SK-N-MC (cell line): ENCODE results near the gene ARID1B.

ENCODE experiments used
- EZH2 ChIP-seq: fragments of 200-600 bp; sonication (generic); IDR thresholded peaks from one replicate; pipeline ENCODE4 v1.6.1; 2017; ENCODE audit warnings: antibody characterized with exemption
- FOXP2 ChIP-seq: optimal IDR thresholded peaks from 2 replicates; pipeline ENCODE3; 2011; ENCODE audit warnings: mild to moderate bottlenecking, moderate library complexity; ENCODE audit not compliant: insufficient read depth; ENCODE audit errors: extremely low read length, control extremely low read depth
- POLR2AphosphoS5 ChIP-seq: IDR thresholded peaks from 2 replicates; pipeline ENCODE4 v1.6.1; 2012; ENCODE audit warnings: mild to moderate bottlenecking, low read depth, low read length, borderline replicate concordance

- TF ChIP-seq POLR2AphosphoS5 = no peak
- no peak for TF ChIP-seq EZH2
- TF ChIP-seq FOXP2 = no peak
These were observed 448.9 kb downstream of the ARID1B start for GRCh38 chr6:157226026-157226625.
